Sciatic nerve (tissue), 2 donors: ENCODE data around the gene PPM1H. TPM values are rescaled to one million over a fixed set of nuclear protein-coding genes. Genes with fewer than 3 reads are reported as not detected.
"Not testable (repeated sequence)": the region's sequence is repeated elsewhere in the genome, so short reads cannot be mapped to it uniquely, and the experiment has no call there.

ENCODE experiments used
- ATAC-seq: fragments of 200-7000 bp; cut with Tn5 transposase; one replicate; pipeline ENCODE4 v1.9.1; 2020; ENCODE audit warnings: mild to moderate bottlenecking, moderate library complexity
- DNase-seq: peaks from one replicate; pipeline ENCODE4 v3.0.0-alpha.2; 2020; ENCODE audit warnings: low spot score
- intact Hi-C: fragments of 100-400 bp; cut with DNase I; formaldehyde crosslinking; loops from one replicate; pipeline ENCODE4 v1.14.2; 2022
- total RNA-seq: library from RNA; stranded (reverse); fragmentation: NEBNext Ultra II Directional; extraction: Animal tissue kit (Norgen Biotek cat#: 25700); gene quantifications from one replicate; pipeline ENCODE4 v1.2.1, GENCODE V29; 2021
- donor health status: DM: no; HTN: no; CAD: no.
- donor health status: DM: no; HTN: no; CAD: no.

The PPM1H gene
- total RNA-seq, 1 donor from 2014 or later = 12.3 TPM

DNA sequence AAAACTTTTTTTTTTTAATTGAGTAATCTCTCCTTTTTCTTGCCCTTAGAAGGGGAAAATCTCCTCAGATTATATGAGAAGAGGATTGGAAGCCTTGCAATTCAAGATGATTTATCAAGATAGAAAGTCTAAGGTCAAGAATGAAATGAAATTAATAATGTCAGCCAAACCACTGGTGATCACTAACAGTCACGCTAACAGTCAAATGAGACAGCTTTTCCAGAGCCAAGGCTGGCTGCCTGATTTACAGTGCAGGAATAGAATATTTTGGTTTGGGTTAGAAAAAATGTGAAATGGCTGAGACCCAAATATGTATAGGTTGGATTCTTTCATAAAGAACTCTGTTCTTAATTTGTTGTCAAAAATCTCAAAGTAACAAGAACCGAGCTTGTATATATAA, 204.3 kb downstream of the PPM1H start:
- ATAC-seq (peak; percentile 72), DNase-seq (no peak)
- intact Hi-C loops = no loop called here

- peak; percentile 66 for ATAC-seq
- intact Hi-C loops, DNase-seq: not testable (repeated sequence)
These were observed 205.1 kb downstream of the PPM1H start for GRCh38 chr12:62729579-62730544.

- no peak for ATAC-seq
- intact Hi-C loops = no loop called here
These were observed 206.2 kb downstream of the PPM1H start for GRCh38 chr12:62728741-62729140.

DNA sequence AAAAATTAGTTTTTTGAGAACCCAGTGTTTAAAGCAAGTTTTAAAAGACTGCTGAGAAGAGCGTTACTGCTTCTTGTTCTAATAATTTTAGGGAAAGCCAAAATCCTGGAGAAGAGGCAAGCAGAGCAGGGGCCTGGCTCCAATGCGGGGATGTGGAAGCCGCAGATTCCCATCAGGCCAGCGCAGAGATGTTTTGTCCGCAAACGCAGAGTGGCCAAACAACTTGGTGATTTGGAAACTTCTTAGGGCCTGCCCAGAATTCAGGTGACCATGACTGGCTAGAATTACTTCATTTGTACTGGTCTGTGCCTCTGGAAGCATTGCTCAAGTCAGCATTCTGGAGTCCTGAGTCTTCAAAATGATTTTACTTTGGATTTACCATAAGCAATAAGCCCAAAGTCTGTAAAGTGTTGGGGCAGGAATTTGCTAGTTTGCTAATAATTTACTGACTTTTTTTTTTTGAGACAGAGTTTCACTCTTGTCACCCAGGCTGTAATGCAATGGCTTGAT, 208.4 kb downstream of the PPM1H start:
- intact Hi-C loops = no loop called here
- DNase-seq = no peak
- ATAC-seq = no peak

More at GRCh38 chr12:62728741-62729140, 206.2 kb downstream of the PPM1H start:
- no peak for DNase-seq

- no peak for ATAC-seq
- DNase-seq = no peak
- intact Hi-C loops = no loop called here
These were observed 209.2 kb downstream of the PPM1H start for GRCh38 chr12:62725781-62726180.

- DNase-seq (no peak), ATAC-seq (peak; percentile 64)
- intact Hi-C loops = no loop called here
These were observed 210.0 kb downstream of the PPM1H start for GRCh38 chr12:62724947-62725451.

GRCh38 chr12:62724285-62724684, 210.7 kb downstream of the PPM1H start:
- intact Hi-C loops = no loop called here

DNA sequence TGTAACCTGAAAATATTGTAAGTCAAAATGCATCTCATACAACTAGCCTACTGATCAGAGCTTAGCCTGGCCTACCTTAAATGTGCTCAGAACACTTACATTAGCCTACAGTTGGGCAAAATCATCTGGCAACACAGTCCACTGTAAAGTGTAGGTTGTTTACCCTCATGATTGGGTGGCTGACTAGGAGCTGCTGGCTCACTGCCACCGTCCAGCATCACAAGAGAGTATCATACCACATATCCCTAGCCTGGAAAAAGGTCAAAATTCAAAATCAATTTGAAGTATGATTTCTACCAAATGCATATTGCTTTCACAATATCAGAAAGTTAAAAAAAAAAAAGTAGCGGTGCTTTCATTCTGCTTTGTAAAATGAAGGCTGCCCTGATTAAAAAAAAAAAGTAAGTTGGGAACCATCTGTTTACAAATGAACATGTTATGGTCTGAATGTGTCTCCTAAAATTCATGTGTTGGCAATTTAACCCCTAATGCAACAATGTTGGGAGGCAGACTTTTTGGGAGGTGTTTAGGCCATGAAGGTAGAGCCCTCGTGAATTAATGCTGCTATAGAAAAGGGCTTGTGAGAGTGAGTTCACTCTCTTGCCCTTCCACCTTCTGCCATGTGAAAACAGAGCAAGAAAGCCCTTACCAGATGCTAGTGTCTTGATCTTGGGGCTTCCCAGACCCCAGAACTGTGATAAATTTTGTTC, 211.8 kb downstream of the PPM1H start:
- DNase-seq (no peak), ATAC-seq (no peak)
- intact Hi-C loops = no loop called here

More at GRCh38 chr12:62724285-62724684, 210.7 kb downstream of the PPM1H start:
- DNase-seq (no peak), ATAC-seq (no peak)

GRCh38 chr12:62720661-62721330, 214.2 kb downstream of the PPM1H start:
- DNase-seq = no peak
- intact Hi-C loops = no loop called here
- peak; percentile 90 for ATAC-seq

DNA sequence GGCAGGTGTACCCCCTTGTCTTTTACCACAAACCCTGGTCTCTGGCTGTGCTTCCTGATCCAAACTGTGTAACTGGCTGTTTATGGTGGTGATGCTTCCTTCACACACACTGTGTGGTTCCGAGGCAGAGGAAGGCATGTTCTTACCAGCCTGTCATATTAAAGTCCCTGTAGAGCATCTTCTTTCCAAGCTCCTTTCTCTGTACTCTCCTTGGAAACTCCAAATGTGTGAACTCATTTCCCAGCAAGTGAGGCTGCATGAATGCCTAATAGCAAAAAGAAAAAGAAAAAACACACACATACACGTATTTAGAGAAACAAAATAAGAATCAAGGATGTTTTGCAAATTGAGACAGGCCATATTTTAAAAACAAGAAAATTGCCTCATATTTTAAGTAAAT, 214.9 kb downstream of the PPM1H start:
- ATAC-seq (no peak), DNase-seq (no peak)
- intact Hi-C loops = no loop called here

GRCh38 chr12:62718762-62719426, 216.1 kb downstream of the PPM1H start:
- DNase-seq (no peak), ATAC-seq (no peak)
- intact Hi-C loops = no loop called here

GRCh38 chr12:62717643-62718042, 217.3 kb downstream of the PPM1H start:
- intact Hi-C loops = no loop called here
- no peak for DNase-seq
- ATAC-seq = no peak

DNA sequence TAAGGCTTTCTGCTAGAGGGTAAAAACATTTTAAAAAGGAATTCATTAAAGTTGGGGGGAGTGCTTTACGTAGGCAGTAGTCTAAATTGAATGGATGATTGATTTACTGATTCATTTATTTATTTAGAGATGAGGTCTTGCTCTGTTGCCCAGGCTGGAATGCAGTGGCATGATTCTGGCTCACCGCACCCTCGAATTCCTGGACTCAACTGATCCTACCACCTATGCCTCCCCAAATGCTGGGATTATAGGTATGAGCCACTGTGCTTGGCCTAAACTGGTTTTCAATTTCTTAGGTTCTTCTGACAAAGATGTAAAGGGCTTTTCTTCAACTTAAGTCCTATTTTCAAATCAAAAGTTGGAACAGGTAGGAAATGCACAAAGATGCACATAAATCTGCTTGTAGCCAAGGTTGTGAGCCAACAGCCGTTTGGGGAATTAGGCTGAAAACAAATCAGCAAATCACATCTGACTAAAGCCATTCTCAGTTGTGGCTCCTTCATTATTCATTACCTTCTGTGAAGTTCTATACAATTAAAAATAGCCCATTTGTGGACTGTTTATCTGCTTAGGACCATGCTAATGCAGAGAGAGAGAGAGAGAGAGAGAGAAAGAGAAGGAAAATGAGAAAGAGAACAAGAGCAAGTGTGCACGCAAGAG, 218.0 kb downstream of the PPM1H start:
- ATAC-seq (no peak), DNase-seq (no peak)
- intact Hi-C loops = no loop called here

GRCh38 chr12:62716037-62716436, 218.9 kb downstream of the PPM1H start:
- intact Hi-C loops = no loop called here
- no peak for ATAC-seq
- no peak for DNase-seq

DNA sequence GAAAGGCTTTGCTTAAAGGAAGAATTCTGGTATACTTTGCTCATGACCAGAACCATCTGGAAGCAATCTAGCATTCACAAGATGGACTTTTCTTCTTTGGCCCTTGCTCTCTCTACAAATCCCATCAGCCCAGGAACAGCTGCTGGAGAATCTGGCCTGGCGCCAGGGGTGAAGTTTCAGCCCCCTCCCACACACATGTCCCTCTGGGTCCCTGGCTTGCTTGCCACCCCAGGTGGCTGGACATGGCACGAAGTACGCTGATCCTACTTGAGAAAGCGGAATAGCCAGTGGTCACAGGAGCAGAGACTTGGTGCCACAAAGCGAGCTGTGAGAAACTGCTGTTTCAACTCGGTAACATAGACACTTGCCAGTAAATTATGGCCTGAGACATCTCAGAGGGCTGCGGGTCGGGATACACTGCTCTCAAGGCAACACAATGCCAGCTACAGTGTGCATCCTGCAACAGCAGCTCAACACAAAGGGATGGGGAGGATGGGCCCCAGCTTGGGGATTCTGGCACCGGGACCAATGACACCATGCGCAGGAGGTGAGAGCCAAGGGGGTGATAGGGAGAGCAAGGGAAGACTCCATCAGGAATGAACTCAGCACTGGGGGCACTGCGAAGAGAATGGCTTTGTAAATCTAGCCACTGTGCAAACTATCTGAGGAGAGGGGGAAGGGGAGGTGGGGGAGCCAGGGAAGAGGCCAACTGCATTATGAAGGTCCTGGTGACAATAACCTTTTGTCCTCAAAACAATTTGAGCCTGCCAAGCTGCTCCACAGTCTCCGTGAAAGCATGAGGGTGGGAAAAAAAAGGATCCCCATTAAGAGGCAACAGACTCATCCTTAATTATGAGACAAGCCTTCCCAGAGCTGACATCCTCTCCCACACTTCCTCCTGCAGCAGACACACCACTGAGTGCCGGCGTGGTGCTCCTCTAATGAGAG, 219.9 kb downstream of the PPM1H start:
- DNase-seq = peak; percentile 75
- intact Hi-C loops = no loop called here
- peak; percentile 91 for ATAC-seq

- DNase-seq = no peak
- ATAC-seq = peak; percentile 37
- intact Hi-C loops = no loop called here
These were observed 220.7 kb downstream of the PPM1H start for GRCh38 chr12:62714181-62714773.

DNA sequence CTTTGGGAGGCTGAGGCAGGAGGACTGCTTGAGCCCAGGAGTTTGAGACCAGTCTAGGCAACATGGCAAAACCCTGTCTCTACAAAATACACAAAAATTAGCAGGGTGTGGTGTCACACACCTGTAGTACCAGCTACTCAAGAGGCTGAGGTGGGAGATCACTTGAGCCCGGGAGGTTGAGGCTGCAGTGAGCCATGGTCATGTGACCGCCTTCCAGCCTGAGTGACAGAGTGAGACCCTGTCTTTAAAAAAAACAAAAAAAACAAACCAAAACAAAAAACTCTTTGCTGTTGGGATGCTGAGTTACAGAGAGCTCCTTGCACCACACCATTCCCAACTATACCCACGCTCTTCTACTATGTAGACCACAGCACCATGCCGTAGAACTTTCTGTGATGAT, 221.2 kb downstream of the PPM1H start:
- DNase-seq (no peak), ATAC-seq (no peak)
- intact Hi-C loops = no loop called here
